Vagina (tissue), 2 donors: ENCODE results near the gene C6orf118. TPM values are rescaled to one million over a fixed set of nuclear protein-coding genes. Genes with fewer than 3 reads are reported as not detected.

Experiments used
- DNase-seq, 2 donors: peaks; one replicate each; pipeline ENCODE4 v3.0.0-alpha.2; 2017; ENCODE audit errors: extremely low spot score in 2 of 2
- H3K27ac ChIP-seq: fragments of 200-600 bp; sonication (generic); one replicate; pipeline ENCODE4 v1.5.1; 2019
- H3K27me3 ChIP-seq: fragments of 200-600 bp; sonication (generic); one replicate; pipeline ENCODE4 v1.5.1; 2019
- H3K36me3 ChIP-seq, 2 donors: fragments of 200-600 bp; sonication (generic); one replicate each; pipeline ENCODE4 v1.5.1; 2017 to 2019
- H3K4me1 ChIP-seq: fragments of 200-600 bp; sonication (generic); one replicate; pipeline ENCODE4 v1.5.1; 2019
- H3K4me3 ChIP-seq, 2 donors: fragments of 200-600 bp; sonication (generic); 1 replicate in 1 of 2; 2 replicates in 1 of 2; pipeline ENCODE4 v1.5.1; 2016 to 2019
- H3K9me3 ChIP-seq: fragments of 200-600 bp; sonication (generic); one replicate; pipeline ENCODE4 v1.5.1; 2019
- CTCF ChIP-seq, 3 experiments: fragments of 450-650 bp in 2 of 3; fragments of 200-600 bp in 1 of 3; sonication (generic) in 1 of 3; IDR thresholded peaks; one replicate each; pipeline ENCODE4 v1.5.1; 2017 to 2019; ENCODE audit warnings: antibody characterized with exemption in 3 of 3, mild to moderate bottlenecking in 2 of 3, moderate library complexity in 2 of 3
- POLR2A ChIP-seq, 2 donors: fragments of 450-650 bp; IDR thresholded peaks; one replicate each; pipeline ENCODE4 v1.6.1; 2017; ENCODE audit warnings: antibody characterized with exemption in 2 of 2, mild to moderate bottlenecking in 2 of 2, moderate library complexity in 2 of 2
- POLR2AphosphoS5 ChIP-seq, 2 donors: sonication (generic); formaldehyde crosslinking; IDR thresholded peaks; one replicate each; pipeline ENCODE4 v1.9.0; 2017; ENCODE audit warnings: antibody characterized with exemption in 2 of 2, mild to moderate bottlenecking in 2 of 2, low read depth in 1 of 2; ENCODE audit not compliant: insufficient read depth in 1 of 2
- intact Hi-C: fragments of 100-400 bp; cut with DNase I; formaldehyde crosslinking; loops from one replicate; pipeline ENCODE4 v1.15.1; 2023
- total RNA-seq: library from RNA; depleted of rRNA; stranded (reverse); fragments of >200 nt; gene quantifications from one replicate; pipeline ENCODE4 v1.2.3, GENCODE V29; 2016

Gene C6orf118
- total RNA-seq = not detected

GRCh38 chr6:165308926-165309731, at the start of gene C6orf118:
TSS of gene C6orf118 (minus strand) at chr6:165309605. CDS start at chr6:165309586, 19 bp downstream.
- Histone ChIP-seq H3K27ac (no peak within 1 kb of the TSS), H3K4me1 (peaks cover 7% of the 10 kb centered on the region), H3K4me3 (peak within 1 kb of the TSS; percentile 37 to 41), H3K36me3 (no peaks in the 10 kb centered on the region), H3K9me3 (no peaks in the 10 kb centered on the region), H3K27me3 (no peaks in the 10 kb centered on the region)
- TF ChIP-seq CTCF (IDR thresholded peaks at IDR 0.05) = no peak
- TF ChIP-seq POLR2AphosphoS5 (IDR thresholded peaks at IDR 0.05; ENCODE audit: insufficient read depth in 1 of 2, low read depth in 1 of 2) = no peak
- no peak for TF ChIP-seq POLR2A (IDR thresholded peaks at IDR 0.05)
- intact Hi-C loops = no loop called here
- DNase-seq = no peak

DNA sequence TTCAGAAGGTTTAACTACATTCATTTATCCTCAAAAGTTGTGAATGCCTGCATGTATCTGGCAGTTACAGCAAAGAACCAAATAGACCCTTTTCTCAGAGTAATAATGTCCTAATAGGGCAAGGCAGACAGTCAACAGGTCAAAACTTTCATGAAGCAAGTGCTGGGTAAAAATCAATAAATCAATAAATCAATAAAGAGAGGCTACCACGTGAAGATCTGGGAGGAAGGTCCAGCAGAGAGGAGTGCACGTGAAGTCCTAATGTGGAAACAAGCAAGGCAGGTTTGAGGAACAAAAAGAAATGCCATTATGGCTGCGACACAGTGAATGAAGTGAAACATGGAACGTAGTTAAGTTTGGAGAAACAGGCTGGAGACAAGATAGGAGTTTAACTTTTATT, 36.3 kb upstream of the C6orf118 start:
- Histone ChIP-seq H3K27me3 (no peaks in the 10 kb centered on the region), H3K36me3 (no peaks in the 10 kb centered on the region), H3K9me3 (no peaks in the 10 kb centered on the region), H3K4me1 (no peaks in the 10 kb centered on the region), H3K27ac (no peak overlapping the region), H3K4me3 (no peak overlapping the region)
- DNase-seq = no peak
- intact Hi-C loops = no loop called here
- TF ChIP-seq POLR2A (IDR thresholded peaks at IDR 0.05) (no peak), POLR2AphosphoS5 (IDR thresholded peaks at IDR 0.05; ENCODE audit: insufficient read depth in 1 of 2, low read depth in 1 of 2) (no peak), CTCF (IDR thresholded peaks at IDR 0.05) (no peak)

DNA sequence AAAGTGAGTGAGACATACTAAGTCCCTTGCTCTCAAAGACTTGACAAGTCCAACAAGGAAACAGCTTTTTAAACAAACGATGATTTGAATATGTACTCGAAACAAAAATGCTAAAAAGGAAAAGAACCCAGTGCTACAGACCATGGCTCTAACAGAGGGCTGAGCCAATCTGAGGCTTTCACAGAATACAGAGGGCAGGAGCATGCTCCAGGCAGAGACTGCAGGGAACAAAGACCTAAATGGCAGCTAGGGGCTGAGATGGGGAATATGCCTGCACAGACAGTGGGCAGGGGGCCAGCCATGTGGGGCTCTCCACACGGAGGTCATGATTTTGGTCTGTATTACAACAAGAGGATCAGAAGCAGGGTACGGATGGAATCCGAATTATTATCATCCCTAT, 31.1 kb upstream of the C6orf118 start:
- Histone ChIP-seq H3K4me3 (no peak overlapping the region), H3K36me3 (no peaks in the 10 kb centered on the region)
- intact Hi-C loops = no loop called here

DNA sequence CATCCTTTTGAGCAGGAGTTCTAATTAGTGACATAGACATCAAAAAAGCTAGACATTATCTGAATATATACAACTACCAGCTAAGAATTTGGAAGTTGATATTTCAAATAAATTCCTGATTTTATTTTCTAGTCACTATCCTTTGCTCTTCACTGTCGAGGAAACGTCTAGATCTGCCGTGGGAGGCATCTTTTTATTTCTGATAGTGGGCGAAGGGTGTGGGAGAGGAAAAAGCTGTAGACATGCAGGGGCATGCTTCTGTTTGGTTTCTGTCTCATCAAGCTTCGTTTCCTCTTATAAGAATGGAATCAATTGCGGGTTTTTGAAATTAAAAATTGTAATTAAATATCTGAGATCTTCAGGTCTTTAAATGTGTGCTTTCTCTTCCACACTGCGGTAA, 16.2 kb upstream of the C6orf118 start:
- H3K27ac ChIP-seq = no peak overlapping the region
- DNase-seq = no peak
- H3K36me3 ChIP-seq = no peaks in the 10 kb centered on the region
- H3K4me1 ChIP-seq = no peaks in the 10 kb centered on the region
- H3K4me3 ChIP-seq = no peak overlapping the region
- TF ChIP-seq POLR2A (IDR thresholded peaks at IDR 0.05) = no peak
- TF ChIP-seq POLR2AphosphoS5 (IDR thresholded peaks at IDR 0.05; ENCODE audit: insufficient read depth in 1 of 2, low read depth in 1 of 2) = no peak
- no peak for TF ChIP-seq CTCF (IDR thresholded peaks at IDR 0.05)
- intact Hi-C loops = no loop called here
- H3K27me3 ChIP-seq = no peaks in the 10 kb centered on the region
- no peaks in the 10 kb centered on the region for H3K9me3 ChIP-seq

More for the DNA sequence above, 31.1 kb upstream of the C6orf118 start:
- Histone ChIP-seq H3K27ac (no peak overlapping the region), H3K4me1 (no peaks in the 10 kb centered on the region), H3K27me3 (no peaks in the 10 kb centered on the region), H3K9me3 (no peaks in the 10 kb centered on the region)
- no peak for DNase-seq
- no peak for TF ChIP-seq POLR2A (IDR thresholded peaks at IDR 0.05)
- no peak for TF ChIP-seq CTCF (IDR thresholded peaks at IDR 0.05)
- TF ChIP-seq POLR2AphosphoS5 (IDR thresholded peaks at IDR 0.05; ENCODE audit: insufficient read depth in 1 of 2, low read depth in 1 of 2) = no peak

GRCh38 chr6:165321555-165322145, 12.2 kb upstream of the C6orf118 start:
- H3K27ac ChIP-seq = no peak overlapping the region
- DNase-seq = no peak
- H3K36me3 ChIP-seq = no peaks in the 10 kb centered on the region
- no peak overlapping the region for H3K4me3 ChIP-seq
- intact Hi-C loops = no loop called here
- no peaks in the 10 kb centered on the region for H3K27me3 ChIP-seq
- no peaks in the 10 kb centered on the region for H3K4me1 ChIP-seq
- TF ChIP-seq POLR2AphosphoS5 (IDR thresholded peaks at IDR 0.05; ENCODE audit: insufficient read depth in 1 of 2, low read depth in 1 of 2) (no peak), POLR2A (IDR thresholded peaks at IDR 0.05) (no peak), CTCF (IDR thresholded peaks at IDR 0.05) (no peak)
- H3K9me3 ChIP-seq = no peaks in the 10 kb centered on the region
